ENCODE results near the gene CFAP70.

Gene CFAP70

DNA sequence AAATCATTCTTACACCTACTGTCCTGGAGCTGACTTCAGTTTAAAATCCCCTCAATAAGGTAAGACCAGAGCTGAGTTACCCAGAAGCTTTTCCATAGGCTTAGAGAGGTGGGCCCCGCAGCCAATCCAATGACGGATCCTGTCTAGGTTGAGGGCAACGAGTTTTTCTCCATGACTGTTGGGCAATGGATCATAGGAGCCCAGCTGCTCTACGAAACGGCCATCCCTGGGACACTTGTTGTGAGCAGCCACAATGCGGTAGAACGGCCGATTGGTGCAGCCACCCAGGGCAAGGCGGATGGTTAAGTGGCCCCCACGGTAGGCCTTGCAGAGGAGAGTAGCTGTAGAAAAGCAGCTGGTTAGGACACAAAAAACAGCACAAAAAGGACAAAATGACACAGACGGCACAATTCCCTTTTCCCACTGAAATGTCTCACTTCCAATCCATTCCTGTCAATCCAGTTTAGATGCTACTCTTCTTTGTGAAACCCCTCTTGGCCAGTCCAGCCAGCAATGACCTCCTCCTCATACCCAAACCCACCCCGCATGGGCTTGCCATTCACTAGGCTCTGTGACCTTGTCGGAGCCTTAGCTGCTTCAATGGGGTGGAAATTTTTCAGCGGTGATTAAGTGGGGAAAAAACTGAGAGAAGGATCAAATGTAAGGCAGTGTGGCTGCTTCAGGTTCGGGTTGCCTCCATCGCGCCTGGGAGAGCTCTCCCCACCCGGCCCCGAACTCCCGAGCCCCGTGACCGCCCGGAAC is 106.8 kb downstream of the CFAP70 start:
- peak; percentile 63 for DNase-seq

- no peak for DNase-seq
Measured at GRCh38 chr10:73248259-73248724, 110.4 kb downstream of the CFAP70 start.

GRCh38 chr10:73247509-73248258 is 111.0 kb downstream of the CFAP70 start:
- DNase-seq = no peak

- peak; percentile 99 for DNase-seq
Measured at GRCh38 chr10:73246646-73247508, 111.8 kb downstream of the CFAP70 start, which contains the start of gene DNAJC9. Gene DNAJC9 (minus strand): TSS chr10:73247255. CDS start chr10:73247189, 66 bp downstream.

DNA sequence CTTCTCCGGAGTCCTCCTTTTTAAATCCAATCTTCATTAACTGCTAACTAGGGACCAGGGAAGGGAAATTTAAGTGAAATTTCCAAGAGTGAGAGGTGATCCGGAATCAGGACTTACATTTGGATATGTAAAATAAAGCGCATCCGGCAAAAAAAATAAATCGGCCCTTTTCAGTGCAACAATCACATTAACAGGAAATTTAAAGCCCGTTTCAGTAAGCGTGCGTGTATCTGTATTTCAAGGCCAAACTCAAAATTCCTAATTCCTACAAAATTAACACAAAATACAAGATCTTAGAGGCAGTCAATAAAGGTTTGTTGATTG is 112.4 kb downstream of the CFAP70 start:
- no peak for DNase-seq

DNA sequence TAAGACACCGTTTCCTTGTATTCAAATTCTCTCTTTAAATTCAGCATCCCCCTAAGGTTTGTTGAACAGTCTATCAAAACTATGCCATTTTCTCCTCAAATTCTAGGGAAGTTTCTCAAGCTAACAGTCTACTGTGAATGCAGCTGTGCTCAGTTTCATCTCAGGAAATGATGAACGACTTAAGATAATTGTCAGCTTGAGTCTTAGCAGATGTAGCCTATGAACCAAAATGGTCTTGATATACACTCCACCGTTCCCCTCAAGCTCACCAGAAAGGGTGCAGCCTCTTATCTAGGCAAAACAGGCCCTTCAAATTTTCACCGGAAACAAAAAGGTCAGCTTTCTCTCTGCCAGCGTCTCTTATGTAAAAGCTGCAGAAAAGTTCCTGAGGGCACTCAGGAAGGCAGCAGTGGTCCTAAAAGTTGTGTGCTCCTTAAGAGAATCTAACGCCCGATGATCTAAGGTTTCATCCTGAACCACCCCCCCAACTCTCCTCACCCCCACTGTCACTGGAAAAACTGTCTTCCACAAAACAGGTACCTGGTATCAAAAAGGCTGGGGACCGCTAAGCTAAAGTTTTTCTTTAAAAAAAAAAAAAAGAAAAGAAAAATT is 113.7 kb downstream of the CFAP70 start:
- no peak for DNase-seq

- DNase-seq = no peak
Measured at GRCh38 chr10:73239908-73240307, 118.8 kb downstream of the CFAP70 start.

DNA sequence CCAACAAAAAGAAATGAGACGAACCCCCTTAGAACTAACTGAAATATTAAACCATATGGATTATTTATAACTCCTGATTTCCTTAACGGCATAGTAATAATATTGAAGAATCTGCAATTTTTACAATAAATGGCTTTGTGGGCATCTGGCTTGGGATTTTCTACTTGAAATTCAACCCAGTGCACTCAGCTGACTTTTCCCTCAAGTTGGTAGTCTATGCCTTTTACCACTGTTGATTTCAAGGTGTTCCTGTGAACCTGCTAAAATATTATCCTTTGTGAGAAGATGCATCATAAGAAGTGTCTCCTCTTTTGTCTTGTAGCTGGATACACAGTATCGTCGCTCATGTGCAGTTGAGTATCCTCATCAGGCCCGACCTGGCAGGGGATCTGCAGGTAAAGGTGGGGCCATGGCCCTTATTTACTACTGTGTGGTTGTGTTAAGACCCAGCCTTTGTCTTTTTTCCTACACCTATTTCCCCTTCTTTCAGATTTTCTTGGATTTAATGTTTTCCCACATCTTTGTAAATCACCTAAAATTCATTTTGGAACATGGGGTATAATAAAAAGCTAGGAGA is 119.6 kb downstream of the CFAP70 start:
- DNase-seq = no peak

GRCh38 chr10:73234695-73235094 is 124.0 kb downstream of the CFAP70 start:
- DNase-seq = no peak

- no peak for DNase-seq
Measured at GRCh38 chr10:73233883-73234282, 124.8 kb downstream of the CFAP70 start.

GRCh38 chr10:73232887-73233286 is 125.8 kb downstream of the CFAP70 start:
- DNase-seq = no peak

DNA sequence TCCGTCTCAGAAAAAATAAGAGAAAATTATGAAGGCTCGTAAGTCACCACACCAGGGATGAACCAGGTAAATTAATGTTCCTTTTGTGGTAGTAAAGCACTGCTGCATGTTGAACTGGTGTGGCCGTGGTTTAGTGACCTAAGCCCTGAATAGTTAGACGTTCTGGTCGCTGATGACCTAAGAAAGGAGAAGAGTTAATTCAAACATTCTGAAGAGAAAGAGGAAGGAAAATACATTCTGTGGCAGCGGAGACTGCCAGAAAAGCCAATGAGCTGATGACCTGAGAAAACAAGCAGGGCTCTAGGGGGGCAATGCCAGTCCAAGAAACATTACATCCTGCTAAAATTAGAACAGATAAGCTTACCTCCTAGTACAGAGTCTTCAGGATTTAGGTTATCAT is 129.1 kb downstream of the CFAP70 start:
- DNase-seq = no peak

GRCh38 chr10:73228247-73228646 is 130.4 kb downstream of the CFAP70 start:
- DNase-seq = no peak

- DNase-seq = no peak
Measured at GRCh38 chr10:73226663-73227062, 132.0 kb downstream of the CFAP70 start.

- DNase-seq = no peak
Measured at GRCh38 chr10:73225518-73225917, 133.1 kb downstream of the CFAP70 start.

- no peak for DNase-seq
Measured at GRCh38 chr10:73220989-73221388, 137.7 kb downstream of the CFAP70 start.

DNA sequence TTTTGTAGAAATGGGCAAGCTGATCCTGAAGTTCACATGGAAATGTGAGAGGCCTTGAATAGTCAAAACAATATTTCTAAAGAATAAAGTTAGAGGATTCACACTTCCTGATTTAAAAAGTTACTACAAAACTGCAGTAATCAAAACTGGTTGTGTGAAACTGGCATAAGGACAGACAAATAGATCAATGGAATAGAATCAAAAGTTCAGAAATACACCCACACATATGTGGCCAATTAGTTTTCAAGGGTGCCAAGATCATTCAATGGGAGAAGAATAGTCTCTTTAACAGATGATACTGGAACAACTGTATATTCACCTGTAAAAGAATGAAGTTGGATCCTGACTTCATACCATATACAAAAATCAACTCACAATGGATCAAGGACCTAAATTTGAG is 139.3 kb downstream of the CFAP70 start:
- no peak for DNase-seq

GRCh38 chr10:73218431-73219191 is 140.1 kb downstream of the CFAP70 start:
- DNase-seq = no peak

DNA sequence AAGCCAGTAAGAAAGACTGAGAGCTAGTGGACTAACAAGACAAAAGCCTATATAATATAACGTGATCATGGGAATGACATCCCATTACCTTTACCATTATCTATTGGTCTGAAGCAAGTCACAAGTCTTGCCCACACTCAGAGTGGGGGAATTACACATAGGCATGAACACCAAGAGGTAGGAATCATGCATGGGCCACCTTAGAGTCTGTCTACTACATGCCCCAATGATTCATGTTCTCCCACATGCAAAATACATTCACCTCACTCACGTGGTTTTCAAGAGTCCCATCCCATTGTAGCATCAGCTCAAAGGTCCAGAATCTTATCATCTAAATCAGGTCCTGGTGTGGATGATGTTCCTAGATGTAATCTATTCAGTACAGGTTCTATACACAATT is 141.0 kb downstream of the CFAP70 start:
- no peak for DNase-seq

DNA sequence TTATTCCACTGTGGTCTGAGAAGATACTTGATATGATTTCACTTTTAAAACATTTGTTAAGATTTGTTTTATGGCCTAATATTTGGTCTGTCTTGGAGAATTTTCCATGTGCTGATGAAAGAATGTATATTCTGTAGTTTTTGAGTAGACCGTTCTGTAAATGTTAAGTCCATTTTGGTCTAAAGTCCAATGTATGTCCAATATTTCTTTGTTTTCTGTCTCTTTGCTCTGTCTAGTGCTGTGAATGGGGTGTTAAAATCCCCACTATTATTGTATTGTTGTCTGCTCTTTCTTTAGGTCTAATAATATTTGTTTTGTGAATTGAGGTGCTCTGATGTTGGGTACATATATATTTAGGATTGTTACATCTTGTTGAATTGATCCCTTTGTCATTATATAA is 142.9 kb downstream of the CFAP70 start:
- DNase-seq = no peak

- no peak for DNase-seq
Measured at GRCh38 chr10:73211106-73211811, 147.4 kb downstream of the CFAP70 start.
